Keratinocyte (primary cell): ENCODE data around the gene RHBDD3. TPM values are rescaled to one million over a fixed set of nuclear protein-coding genes. Genes with fewer than 3 reads are reported as not detected.

Experiments used
- DNase-seq: peaks from one replicate; pipeline ENCODE4 v3.0.0-alpha.2; 2011; ENCODE audit warnings: low read depth, missing footprints, low spot score
- FAIRE-seq: peaks from 2 replicates; lab custom pipeline; 2011; peaks lifted over from hg19 to GRCh38; lab: Jason Lieb, UNC
- H2AFZ ChIP-seq: 2 replicates; pipeline ENCODE4 v1.6.0; 2012; ENCODE audit warnings: low read length, control low read depth, inconsistent platforms; ENCODE audit not compliant: control insufficient read depth
- H3K27ac ChIP-seq: 2 replicates; pipeline ENCODE4 v1.5.1; 2011; ENCODE audit warnings: low read length; ENCODE audit not compliant: control insufficient read depth, insufficient read depth
- H3K27me3 ChIP-seq: 3 replicates; pipeline ENCODE4 v1.6.0; 2011; ENCODE audit warnings: low read length; ENCODE audit not compliant: control insufficient read depth, insufficient read depth; ENCODE audit errors: extremely low read depth
- H3K36me3 ChIP-seq, 2 experiments: 2 replicates in 1 of 2; 3 replicates in 1 of 2; pipeline ENCODE4 v1.5.1; 2011; ENCODE audit warnings: low read length in 2 of 2, mild to moderate bottlenecking in 1 of 2; ENCODE audit not compliant: control insufficient read depth in 2 of 2, insufficient read depth in 2 of 2; ENCODE audit errors: extremely low read depth in 1 of 2
- H3K4me1 ChIP-seq: 3 replicates; pipeline ENCODE4 v1.5.1; 2011; ENCODE audit warnings: low read length; ENCODE audit not compliant: control insufficient read depth, insufficient read depth; ENCODE audit errors: extremely low read depth
- H3K4me2 ChIP-seq: 3 replicates; pipeline ENCODE4 v1.6.0; 2011; ENCODE audit warnings: low read depth, low read length; ENCODE audit not compliant: control insufficient read depth, insufficient read depth; ENCODE audit errors: extremely low read depth
- H3K4me3 ChIP-seq, 3 experiments: fragments of 200-600 bp in 1 of 3; sonication (generic) in 1 of 3; 2 replicates in 2 of 3; 3 replicates in 1 of 3; pipeline ENCODE4 v1.5.1; 2011 to 2016; ENCODE audit warnings: low read length in 3 of 3, mild to moderate bottlenecking in 3 of 3, control low read depth in 2 of 3, inconsistent platforms in 1 of 3, low read depth in 1 of 3, mixed read lengths in 1 of 3, mixed run types in 1 of 3, moderate library complexity in 1 of 3; ENCODE audit not compliant: control insufficient read depth in 2 of 3, insufficient read depth in 2 of 3; ENCODE audit errors: extremely low read depth in 1 of 3
- H3K79me2 ChIP-seq: 2 replicates; pipeline ENCODE4 v1.6.0; 2012; ENCODE audit warnings: low read length; ENCODE audit not compliant: control insufficient read depth, insufficient read depth
- H3K9ac ChIP-seq: 3 replicates; pipeline ENCODE4 v1.6.0; 2011; ENCODE audit warnings: low read length; ENCODE audit not compliant: control insufficient read depth, insufficient read depth; ENCODE audit errors: extremely low read depth
- H3K9me1 ChIP-seq: 3 replicates; pipeline ENCODE4 v1.6.0; 2011; ENCODE audit warnings: low read length; ENCODE audit not compliant: control insufficient read depth, insufficient read depth; ENCODE audit errors: extremely low read depth
- H3K9me3 ChIP-seq: 2 replicates; pipeline ENCODE4 v1.5.1; 2012; ENCODE audit warnings: low read depth, low read length; ENCODE audit not compliant: control insufficient read depth
- H4K20me1 ChIP-seq: 3 replicates; pipeline ENCODE4 v1.6.0; 2011; ENCODE audit warnings: low read length; ENCODE audit not compliant: control insufficient read depth, insufficient read depth; ENCODE audit errors: extremely low read depth
- EZH2 ChIP-seq: IDR thresholded peaks from one replicate; pipeline ENCODE4 v1.6.1; 2012; ENCODE audit warnings: inconsistent platforms, mild to moderate bottlenecking, low read length, moderate library complexity
- dilution Hi-C: fragments of 300-500 bp; cut with MboI; formaldehyde crosslinking; loops from one replicate; pipeline ENCODE4 v1.7.0; 2020; ENCODE audit warnings: low sequenced_read_pairs; ENCODE audit not compliant: extremely low pct_ligation_motif_present
- polyA plus RNA-seq, 5 experiments: library from polyadenylated mRNA; depleted of rRNA in 3 of 5; stranded (reverse) in 3 of 5; stranded (forward) in 1 of 5; unstranded in 1 of 5; fragments of >200 nt; gene quantifications; 1 replicate in 1 of 5; 2 replicates in 3 of 5; 3 replicates in 1 of 5; pipeline versions ENCODE4 v1.2.1 to v1.2.3, GENCODE V29; 2011 to 2012; ENCODE audit warnings: missing spikeins in 2 of 5, low read depth in 1 of 5, low replicate concordance in 1 of 5
- TF ChIP-seq, protein P1 (sequence below), 3 experiments: IDR thresholded peaks in 1 of 3; conservative IDR thresholded peaks in 1 of 3; optimal IDR thresholded peaks in 1 of 3; 2 replicates in 2 of 3; 3 replicates in 1 of 3; pipeline versions ENCODE3 to v1.5.1; 2011; ENCODE audit warnings: low read length in 3 of 3, mild to moderate bottlenecking in 3 of 3, moderate library complexity in 2 of 3, control low read depth in 1 of 3, inconsistent platforms in 1 of 3; ENCODE audit not compliant: insufficient read depth in 2 of 3; ENCODE audit errors: extremely low read depth in 1 of 3

RHBDD3 gene
- polyA plus RNA-seq, 1 donor (not counting 4 experiments of a cell fraction or from before 2014, with no cell fraction given), result 10.3 TPM

DNA sequence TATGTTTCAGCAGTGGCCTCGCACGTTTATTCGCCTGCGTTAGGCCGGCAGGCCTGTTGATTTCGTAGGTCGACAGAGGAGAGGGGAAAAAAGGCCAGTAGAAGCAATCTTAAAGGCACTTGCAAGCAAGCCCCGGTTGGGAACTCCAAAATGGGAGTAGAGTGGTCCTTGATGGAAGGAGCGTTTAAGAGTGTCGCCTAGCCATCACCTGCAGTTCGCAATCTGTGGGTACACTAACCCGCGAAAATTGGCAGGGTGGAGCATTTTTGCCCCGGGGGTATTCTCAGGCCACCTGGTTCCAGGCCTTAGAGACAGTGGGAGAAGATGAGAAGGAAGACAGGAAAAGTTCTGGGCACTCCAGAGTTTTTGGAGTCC lies 1.4 kb upstream of the RHBDD3 start:
- no peak for FAIRE-seq
- Histone ChIP-seq H3K4me1 (peaks cover 23% of the 10 kb centered on the region), H3K36me3 (peaks cover 16 to 31% of the 10 kb centered on the region in 2 experiments)

DNA sequence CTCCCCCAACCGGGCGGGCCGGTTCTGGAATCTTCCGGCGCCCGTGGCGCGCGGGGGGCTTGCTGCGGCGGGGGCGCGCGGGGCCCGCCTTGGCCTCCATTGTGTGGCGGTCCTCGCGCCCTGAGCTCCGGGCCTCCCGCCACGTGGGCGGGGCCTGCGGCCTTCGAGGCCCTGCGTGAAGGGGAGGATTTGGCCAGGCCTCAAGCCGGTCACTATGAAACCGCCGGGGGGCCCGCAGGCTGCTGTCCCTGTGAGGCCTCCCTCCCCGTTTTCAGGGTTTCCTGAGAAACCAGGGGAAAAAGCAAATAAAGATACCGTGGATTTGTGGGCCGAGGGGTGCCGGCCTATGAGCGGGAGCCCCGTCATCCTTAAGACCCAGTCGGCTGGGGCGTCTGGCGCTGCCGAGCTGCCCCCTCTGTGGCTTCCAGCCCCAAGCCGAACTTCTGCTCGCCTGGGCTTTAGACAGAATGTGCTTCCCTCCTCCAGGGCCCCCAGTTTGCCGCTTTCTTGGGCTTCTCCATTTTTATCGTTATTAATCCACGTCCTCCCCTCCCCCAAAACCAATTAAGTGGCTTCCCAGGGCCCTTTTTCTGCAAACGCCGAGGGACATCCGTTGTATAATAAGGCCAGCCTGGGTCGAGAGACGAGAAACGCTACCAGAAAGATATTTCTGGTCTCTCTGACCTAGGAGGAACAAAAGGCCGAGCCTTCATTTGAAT lies 889 bp upstream of the RHBDD3 start:
- DNase-seq, result no peak
- TF ChIP-seq EZH2, result no peak
- TF ChIP-seq, protein P1, sequence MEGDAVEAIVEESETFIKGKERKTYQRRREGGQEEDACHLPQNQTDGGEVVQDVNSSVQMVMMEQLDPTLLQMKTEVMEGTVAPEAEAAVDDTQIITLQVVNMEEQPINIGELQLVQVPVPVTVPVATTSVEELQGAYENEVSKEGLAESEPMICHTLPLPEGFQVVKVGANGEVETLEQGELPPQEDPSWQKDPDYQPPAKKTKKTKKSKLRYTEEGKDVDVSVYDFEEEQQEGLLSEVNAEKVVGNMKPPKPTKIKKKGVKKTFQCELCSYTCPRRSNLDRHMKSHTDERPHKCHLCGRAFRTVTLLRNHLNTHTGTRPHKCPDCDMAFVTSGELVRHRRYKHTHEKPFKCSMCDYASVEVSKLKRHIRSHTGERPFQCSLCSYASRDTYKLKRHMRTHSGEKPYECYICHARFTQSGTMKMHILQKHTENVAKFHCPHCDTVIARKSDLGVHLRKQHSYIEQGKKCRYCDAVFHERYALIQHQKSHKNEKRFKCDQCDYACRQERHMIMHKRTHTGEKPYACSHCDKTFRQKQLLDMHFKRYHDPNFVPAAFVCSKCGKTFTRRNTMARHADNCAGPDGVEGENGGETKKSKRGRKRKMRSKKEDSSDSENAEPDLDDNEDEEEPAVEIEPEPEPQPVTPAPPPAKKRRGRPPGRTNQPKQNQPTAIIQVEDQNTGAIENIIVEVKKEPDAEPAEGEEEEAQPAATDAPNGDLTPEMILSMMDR (optimal IDR thresholded peaks at IDR 0.05 in 1 of 3, IDR thresholded peaks at IDR 0.05 in 1 of 3, conservative IDR thresholded peaks at IDR 0.05 in 1 of 3; ENCODE audit: extremely low read depth in 1 of 3, insufficient read depth in 2 of 3, low read length in 3 of 3), result no peak
- H3K4me3 ChIP-seq, result peak overlapping the region; percentile 82 to 92 (median 89)
- H3K79me2 ChIP-seq, result peaks cover 72% of the 10 kb centered on the region
- dilution Hi-C loops, result no loop called here
- no peak for FAIRE-seq
- H3K36me3 ChIP-seq, result peaks cover 16 to 30% of the 10 kb centered on the region in 2 experiments
- H2AFZ ChIP-seq, result peak overlapping the region; percentile 63
- H3K9ac ChIP-seq, result peak overlapping the region; percentile 100
- H3K9me1 ChIP-seq, result no peaks in the 10 kb centered on the region
- peaks cover 23% of the 10 kb centered on the region for H3K4me1 ChIP-seq
- H3K27me3 ChIP-seq, result no peaks in the 10 kb centered on the region
- H3K4me2 ChIP-seq, result peak overlapping the region; percentile 83
- peak overlapping the region; percentile 100 for H3K27ac ChIP-seq
- H4K20me1 ChIP-seq, result peaks cover 37% of the 10 kb centered on the region
- no peaks in the 10 kb centered on the region for H3K9me3 ChIP-seq

More for the DNA sequence above, 1.4 kb upstream of the RHBDD3 start:
- Histone ChIP-seq H3K9me1 (no peaks in the 10 kb centered on the region), H3K79me2 (peaks cover 78% of the 10 kb centered on the region), H3K27me3 (no peaks in the 10 kb centered on the region), H4K20me1 (peaks cover 38% of the 10 kb centered on the region), H3K9ac (peak overlapping the region; percentile 100), H3K9me3 (no peaks in the 10 kb centered on the region), H3K4me3 (peak overlapping the region; percentile 82 to 92 (median 89)), H2AFZ (no peak overlapping the region), H3K4me2 (peak overlapping the region; percentile 83), H3K27ac (peak overlapping the region; percentile 100)
- dilution Hi-C loops, result no loop called here
- no peak for DNase-seq
- no peak for TF ChIP-seq EZH2
- TF ChIP-seq, protein P1 (optimal IDR thresholded peaks at IDR 0.05 in 1 of 3, IDR thresholded peaks at IDR 0.05 in 1 of 3, conservative IDR thresholded peaks at IDR 0.05 in 1 of 3; ENCODE audit: extremely low read depth in 1 of 3, insufficient read depth in 2 of 3, low read length in 3 of 3), result no peak
